ENCODE measurements around the gene NRG3. TPM values are rescaled to one million over a fixed set of nuclear protein-coding genes. Genes with fewer than 3 reads are reported as not detected.

NRG3 gene
- total RNA-seq, 2 donors from 2014 or later, result 1.7 to 2.3 TPM

DNA sequence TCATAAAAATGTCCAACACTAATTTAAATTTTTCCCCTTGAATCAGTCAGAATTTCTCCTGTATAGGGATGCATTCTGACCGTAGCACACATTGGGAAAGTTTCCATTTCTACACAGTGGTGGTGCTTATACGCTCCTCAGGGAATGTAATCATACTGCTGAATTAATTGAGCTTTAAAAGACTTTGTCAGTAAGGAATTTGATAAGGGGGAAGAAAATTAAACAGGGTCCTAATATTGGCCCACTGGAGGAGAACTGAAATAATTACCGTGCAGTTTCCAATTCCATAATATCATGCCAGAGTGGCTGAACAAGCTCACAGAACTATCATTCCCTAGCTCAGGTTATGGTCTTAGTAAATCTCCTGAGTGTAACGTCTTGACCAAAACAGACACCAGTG lies 1041.9 kb downstream of the NRG3 start:
- whole genome bisulfite sequencing, 2 experiments (ENCODE audit: insufficient coverage in 1 of 2, insufficient read length in 1 of 2), result 90 to 97% methylated on average over 3 to 4 of the region's 4 CpGs
- Mint-ChIP-seq H3K9me3 (peaks cover 15% of the 10 kb centered on the region), H3K4me3 (no peak overlapping the region), H3K36me3 (ENCODE audit: low read depth) (peaks cover 4% of the 10 kb centered on the region), H3K4me1 (no peaks in the 10 kb centered on the region), H3K27ac (no peak overlapping the region), H3K27me3 (ENCODE audit: insufficient read depth) (no peaks in the 10 kb centered on the region)
- no peak overlapping the region for H3K4me3 ChIP-seq (ENCODE audit: low read length)
- no peak overlapping the region for H3K27ac ChIP-seq (ENCODE audit: low read depth, low read length)
- H3K27me3 ChIP-seq (ENCODE audit: control insufficient read depth, insufficient read depth, low read length, poor library complexity, severe bottlenecking), result no peaks in the 10 kb centered on the region
- TF ChIP-seq, protein P1, sequence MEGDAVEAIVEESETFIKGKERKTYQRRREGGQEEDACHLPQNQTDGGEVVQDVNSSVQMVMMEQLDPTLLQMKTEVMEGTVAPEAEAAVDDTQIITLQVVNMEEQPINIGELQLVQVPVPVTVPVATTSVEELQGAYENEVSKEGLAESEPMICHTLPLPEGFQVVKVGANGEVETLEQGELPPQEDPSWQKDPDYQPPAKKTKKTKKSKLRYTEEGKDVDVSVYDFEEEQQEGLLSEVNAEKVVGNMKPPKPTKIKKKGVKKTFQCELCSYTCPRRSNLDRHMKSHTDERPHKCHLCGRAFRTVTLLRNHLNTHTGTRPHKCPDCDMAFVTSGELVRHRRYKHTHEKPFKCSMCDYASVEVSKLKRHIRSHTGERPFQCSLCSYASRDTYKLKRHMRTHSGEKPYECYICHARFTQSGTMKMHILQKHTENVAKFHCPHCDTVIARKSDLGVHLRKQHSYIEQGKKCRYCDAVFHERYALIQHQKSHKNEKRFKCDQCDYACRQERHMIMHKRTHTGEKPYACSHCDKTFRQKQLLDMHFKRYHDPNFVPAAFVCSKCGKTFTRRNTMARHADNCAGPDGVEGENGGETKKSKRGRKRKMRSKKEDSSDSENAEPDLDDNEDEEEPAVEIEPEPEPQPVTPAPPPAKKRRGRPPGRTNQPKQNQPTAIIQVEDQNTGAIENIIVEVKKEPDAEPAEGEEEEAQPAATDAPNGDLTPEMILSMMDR (conservative IDR thresholded peaks at IDR 0.05), result no peak
- H3K9me3 ChIP-seq (ENCODE audit: control insufficient read depth, low read length), result peaks cover 6% of the 10 kb centered on the region
- DNase-seq, result no peak
- H3K36me3 ChIP-seq (ENCODE audit: control insufficient read depth, insufficient read depth, low read length), result no peaks in the 10 kb centered on the region
- H3K4me1 ChIP-seq (ENCODE audit: control insufficient read depth, insufficient read depth, low read length), result no peaks in the 10 kb centered on the region
- H3K9ac ChIP-seq (ENCODE audit: extremely low read depth, low read length, poor library complexity, severe bottlenecking), result no peak overlapping the region

DNA sequence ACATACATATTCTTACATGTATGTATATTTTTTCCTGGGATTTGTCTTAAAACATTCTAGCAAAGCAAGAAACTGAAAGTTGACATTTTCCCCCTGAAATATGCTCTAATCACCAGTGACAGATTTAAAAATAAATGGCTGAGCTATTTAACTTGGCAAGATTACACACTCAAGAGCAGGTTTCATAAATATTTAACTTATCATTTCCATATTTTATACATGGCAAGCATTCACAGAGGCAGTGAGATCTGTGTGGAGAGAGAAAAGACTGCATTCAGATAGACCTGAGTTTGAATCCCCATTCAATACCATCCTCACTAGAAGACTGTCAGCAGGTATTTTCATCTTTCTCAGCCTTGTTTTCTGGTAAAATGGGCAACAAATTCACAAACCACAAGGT lies 1043.0 kb downstream of the NRG3 start:
- Mint-ChIP-seq H3K27me3 (ENCODE audit: insufficient read depth) (no peaks in the 10 kb centered on the region), H3K36me3 (ENCODE audit: low read depth) (peaks cover 4% of the 10 kb centered on the region)
- no peaks in the 10 kb centered on the region for H3K27me3 ChIP-seq (ENCODE audit: control insufficient read depth, insufficient read depth, low read length, poor library complexity, severe bottlenecking)

DNA sequence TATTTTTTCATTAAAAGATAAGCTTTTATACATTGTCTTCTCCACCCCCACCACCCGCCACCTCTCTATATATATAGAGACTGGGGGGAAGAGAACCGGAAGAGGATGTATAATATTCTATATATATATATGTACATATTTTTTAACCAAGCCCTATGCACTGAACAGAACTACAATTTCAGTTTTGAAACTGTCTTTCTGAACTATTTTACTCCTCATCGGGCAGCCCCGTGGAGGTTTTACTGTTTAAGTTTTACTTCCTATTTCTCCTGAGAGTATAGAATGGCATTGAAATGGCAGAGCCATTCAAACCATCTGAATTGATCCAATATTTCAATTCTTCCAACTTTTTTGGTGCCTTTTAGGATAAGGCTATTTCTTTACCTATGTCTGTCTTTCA lies 1047.1 kb downstream of the NRG3 start:
- Histone ChIP-seq H3K9ac (ENCODE audit: extremely low read depth, low read length, poor library complexity, severe bottlenecking) (no peak overlapping the region), H3K9me3 (ENCODE audit: control insufficient read depth, low read length) (peaks cover 18% of the 10 kb centered on the region), H3K27me3 (ENCODE audit: control insufficient read depth, insufficient read depth, low read length, poor library complexity, severe bottlenecking) (no peaks in the 10 kb centered on the region), H3K4me3 (ENCODE audit: low read length) (no peak overlapping the region), H3K4me1 (ENCODE audit: control insufficient read depth, insufficient read depth, low read length) (no peaks in the 10 kb centered on the region), H3K36me3 (ENCODE audit: control insufficient read depth, insufficient read depth, low read length) (no peaks in the 10 kb centered on the region), H3K27ac (ENCODE audit: low read depth, low read length) (no peak overlapping the region)
- Mint-ChIP-seq H3K9me3 (peaks cover 21% of the 10 kb centered on the region), H3K27ac (no peak overlapping the region), H3K36me3 (ENCODE audit: low read depth) (peaks cover 4% of the 10 kb centered on the region), H3K4me1 (no peaks in the 10 kb centered on the region), H3K4me3 (no peak overlapping the region), H3K27me3 (ENCODE audit: insufficient read depth) (no peaks in the 10 kb centered on the region)
- TF ChIP-seq, protein P1 (conservative IDR thresholded peaks at IDR 0.05), result no peak
- 93% methylated on average over 2 of the region's 4 CpGs; no CpG with 5 or more reads in 1 of the 2 experiments for WGBS, 2 experiments (ENCODE audit: insufficient coverage in 1 of 2, insufficient read length in 1 of 2)
- DNase-seq, result no peak

More for the DNA sequence above, 1043.0 kb downstream of the NRG3 start:
- no peak overlapping the region for H3K27ac ChIP-seq (ENCODE audit: low read depth, low read length)
- no peak overlapping the region for H3K4me3 ChIP-seq (ENCODE audit: low read length)
- TF ChIP-seq, protein P1 (conservative IDR thresholded peaks at IDR 0.05), result no peak
- H3K9me3 ChIP-seq (ENCODE audit: control insufficient read depth, low read length), result peaks cover 6% of the 10 kb centered on the region
- no peaks in the 10 kb centered on the region for H3K36me3 ChIP-seq (ENCODE audit: control insufficient read depth, insufficient read depth, low read length)
- no peak for DNase-seq
- Mint-ChIP-seq H3K9me3 (peaks cover 15% of the 10 kb centered on the region), H3K4me3 (no peak overlapping the region), H3K27ac (no peak overlapping the region), H3K4me1 (no peaks in the 10 kb centered on the region)
- H3K4me1 ChIP-seq (ENCODE audit: control insufficient read depth, insufficient read depth, low read length), result no peaks in the 10 kb centered on the region
- H3K9ac ChIP-seq (ENCODE audit: extremely low read depth, low read length, poor library complexity, severe bottlenecking), result no peak overlapping the region

Measured in endodermal cell (in vitro differentiated cells).